Liver (tissue), 9 donors: ENCODE results near the gene AKT3. TPM values are rescaled to one million over a fixed set of nuclear protein-coding genes. Genes with fewer than 3 reads are reported as not detected.

Experiments used
- DNase-seq: peaks from one replicate; pipeline ENCODE4 v3.0.0-alpha.2; 2017; ENCODE audit warnings: low spot score
- H3K27ac ChIP-seq, 2 donors: one replicate each; pipeline ENCODE4 v1.7.0; 2013; ENCODE audit warnings: inconsistent platforms in 2 of 2, low read length in 2 of 2, control low read depth in 1 of 2, low read depth in 1 of 2, mild to moderate bottlenecking in 1 of 2
- H3K27me3 ChIP-seq, 4 donors: one replicate each; pipeline versions ENCODE4 v1.6.1 to v1.7.0; 2013; ENCODE audit warnings: low read length in 3 of 4, inconsistent platforms in 1 of 4, mild to moderate bottlenecking in 1 of 4, moderate library complexity in 1 of 4; ENCODE audit not compliant: control insufficient read depth in 4 of 4, insufficient read depth in 4 of 4
- H3K36me3 ChIP-seq, 4 donors: one replicate each; pipeline versions ENCODE4 v1.6.1 to v1.7.0; 2013; ENCODE audit warnings: low read length in 3 of 4, mild to moderate bottlenecking in 3 of 4, low read depth in 1 of 4, moderate library complexity in 1 of 4; ENCODE audit not compliant: control insufficient read depth in 4 of 4, insufficient read depth in 3 of 4
- H3K4me1 ChIP-seq, 4 donors: one replicate each; pipeline versions ENCODE4 v1.6.1 to v1.7.0; 2013; ENCODE audit warnings: low read length in 3 of 4, mild to moderate bottlenecking in 3 of 4, moderate library complexity in 1 of 4; ENCODE audit not compliant: control insufficient read depth in 4 of 4, insufficient read depth in 4 of 4
- H3K4me3 ChIP-seq, 3 donors: one replicate each; pipeline versions ENCODE4 v1.6.1 to v1.7.0; 2013; ENCODE audit warnings: low read length in 3 of 3, control low read depth in 1 of 3, low read depth in 1 of 3, mild to moderate bottlenecking in 1 of 3
- H3K9ac ChIP-seq, 2 donors: one replicate each; pipeline ENCODE4 v1.7.0; 2013; ENCODE audit warnings: low read length in 2 of 2, mild to moderate bottlenecking in 2 of 2, moderate library complexity in 2 of 2, control low read depth in 1 of 2, low read depth in 1 of 2
- H3K9me3 ChIP-seq, 4 donors: one replicate each; pipeline versions ENCODE4 v1.6.1 to v1.7.0; 2013; ENCODE audit warnings: low read length in 3 of 4; ENCODE audit not compliant: control insufficient read depth in 4 of 4
- ATF3 ChIP-seq: IDR thresholded peaks from 2 replicates; pipeline ENCODE4 v1.6.1; 2016; ENCODE audit warnings: antibody characterized with exemption
- CTCF ChIP-seq: fragments of 150-350 bp; IDR thresholded peaks from 2 replicates; pipeline ENCODE4 v1.5.1; 2017; ENCODE audit warnings: improper control_type of control experiment, low read depth, low read length; ENCODE audit not compliant: missing input control
- EGR1 ChIP-seq, 2 donors: IDR thresholded peaks; 2 replicates each; pipeline ENCODE4 v1.6.1; 2016 to 2018; ENCODE audit warnings: antibody characterized with exemption in 2 of 2, low read depth in 2 of 2
- FOXA2 ChIP-seq: IDR thresholded peaks from 2 replicates; pipeline ENCODE4 v1.6.1; 2016; ENCODE audit warnings: antibody characterized with exemption
- GABPA ChIP-seq, 2 donors: IDR thresholded peaks in 1 of 2; conservative IDR thresholded peaks in 1 of 2; 2 replicates each; pipeline ENCODE4 v1.6.1; 2016; ENCODE audit warnings: antibody characterized with exemption in 2 of 2, mild to moderate bottlenecking in 1 of 2, moderate library complexity in 1 of 2
- HNF4A ChIP-seq, 2 donors: conservative IDR thresholded peaks; 2 replicates each; pipeline ENCODE4 v1.6.1; 2016; ENCODE audit warnings: antibody characterized with exemption in 2 of 2, mild to moderate bottlenecking in 2 of 2
- HNF4G ChIP-seq: IDR thresholded peaks from 2 replicates; pipeline ENCODE4 v1.6.1; 2016; ENCODE audit warnings: antibody characterized with exemption
- JUND ChIP-seq, 2 donors: IDR thresholded peaks; 2 replicates each; pipeline ENCODE4 v1.6.1; 2016; ENCODE audit warnings: antibody characterized with exemption in 2 of 2
- MAX ChIP-seq: IDR thresholded peaks from 2 replicates; pipeline ENCODE4 v1.6.1; 2016; ENCODE audit warnings: antibody characterized with exemption
- NR2F2 ChIP-seq: IDR thresholded peaks from 2 replicates; pipeline ENCODE4 v1.6.1; 2016; ENCODE audit warnings: antibody characterized with exemption
- RAD21 ChIP-seq, 2 donors: IDR thresholded peaks; 2 replicates each; pipeline ENCODE4 v1.6.1; 2016; ENCODE audit warnings: antibody characterized with exemption in 2 of 2, mild to moderate bottlenecking in 2 of 2
- REST ChIP-seq: IDR thresholded peaks from 2 replicates; pipeline ENCODE4 v1.6.1; 2016; ENCODE audit warnings: antibody characterized with exemption, mild to moderate bottlenecking
- RXRA ChIP-seq, 2 donors: IDR thresholded peaks; 2 replicates each; pipeline ENCODE4 v1.6.1; 2017 to 2018; ENCODE audit warnings: antibody characterized with exemption in 2 of 2, mild to moderate bottlenecking in 1 of 2
- TAF1 ChIP-seq: conservative IDR thresholded peaks from 2 replicates; pipeline ENCODE4 v1.6.1; 2016; ENCODE audit warnings: antibody characterized with exemption, mild to moderate bottlenecking
- YY1 ChIP-seq: IDR thresholded peaks from 2 replicates; pipeline ENCODE4 v1.6.1; 2016; ENCODE audit warnings: antibody characterized with exemption, mild to moderate bottlenecking
- ZBTB33 ChIP-seq: IDR thresholded peaks from 2 replicates; pipeline ENCODE4 v1.6.1; 2016; ENCODE audit warnings: antibody characterized with exemption
- WGBS: extraction: QIAGEN DNeasy Blood & Tissue Kit; methylation state at CpG from one replicate; pipeline ENCODE4 v1.1.7; 2013; 5-methylcytosine and 5-hydroxymethylcytosine counted together
- polyA plus RNA-seq, 2 donors: library from polyadenylated mRNA; stranded (reverse) in 1 of 2; unstranded in 1 of 2; fragments of 200-250 nt in 1 of 2; fragments of >200 nt in 1 of 2; fragmentation: Nextera tagmentation in 1 of 2; extraction: Ambion mirVana in 1 of 2; gene quantifications; one replicate each; pipeline versions ENCODE4 v1.2.1 to v1.2.3, GENCODE V29; 2013 to 2015
- total RNA-seq, 2 donors: library from RNA; depleted of rRNA; stranded (reverse); fragments of >200 nt; gene quantifications; one replicate each; pipeline ENCODE4 v1.2.3, GENCODE V29; 2014
- donor health status: healthy.
- donor health status: healthy.
- donor health status: healthy.
- donor health status: healthy.
- donor health status: healthy.

AKT3 gene
- total and polyA plus RNA-seq, 4 donors, result 1.7 to 7.6 (median 2.8) TPM

GRCh38 chr1:243642936-243643335 lies 207.1 kb downstream of the AKT3 start:
- no peaks in the 10 kb centered on the region for H3K27me3 ChIP-seq
- no peak for DNase-seq
- no peak overlapping the region for H3K4me3 ChIP-seq
- no peak overlapping the region for H3K27ac ChIP-seq
- TF ChIP-seq YY1 (no peak), HNF4G (no peak), MAX (no peak), RAD21 (IDR thresholded peaks at IDR 0.05) (no peak), RXRA (IDR thresholded peaks at IDR 0.05) (no peak), TAF1 (no peak), HNF4A (conservative IDR thresholded peaks at IDR 0.05) (no peak), EGR1 (IDR thresholded peaks at IDR 0.05; ENCODE audit: low read depth in 2 of 2) (no peak), ATF3 (no peak), REST (no peak), NR2F2 (no peak), CTCF (no peak), JUND (IDR thresholded peaks at IDR 0.05) (no peak)
- no peaks in the 10 kb centered on the region for H3K9me3 ChIP-seq
- H3K4me1 ChIP-seq, result peaks cover 0 to 4% (median 0%) of the 10 kb centered on the region in 4 donors
- peaks cover 0 to 3% (median 0%) of the 10 kb centered on the region in 4 donors for H3K36me3 ChIP-seq
- WGBS, result 81% methylated on average over 5 of the region's 5 CpGs
- no peak overlapping the region for H3K9ac ChIP-seq

GRCh38 chr1:243639027-243639658 lies 210.9 kb downstream of the AKT3 start:
- Histone ChIP-seq H3K9me3 (no peaks in the 10 kb centered on the region), H3K27ac (no peak overlapping the region), H3K27me3 (no peaks in the 10 kb centered on the region), H3K9ac (no peak overlapping the region), H3K4me3 (no peak overlapping the region), H3K36me3 (no peaks in the 10 kb centered on the region), H3K4me1 (peaks cover 0 to 4% (median 0%) of the 10 kb centered on the region in 4 donors)
- DNase-seq, result no peak
- WGBS, result 93% methylated on average over 4 of the region's 4 CpGs
- TF ChIP-seq NR2F2 (no peak), JUND (IDR thresholded peaks at IDR 0.05) (no peak), ZBTB33 (no peak), RAD21 (IDR thresholded peaks at IDR 0.05) (no peak), FOXA2 (no peak), REST (no peak), HNF4G (no peak), MAX (no peak), ATF3 (no peak), GABPA (IDR thresholded peaks at IDR 0.05 in 1 of 2, conservative IDR thresholded peaks at IDR 0.05 in 1 of 2) (no peak)
